Keratinocyte (primary cell): ENCODE results near the gene DIABLO.

ENCODE experiments used
- CTCF ChIP-seq, 3 experiments: IDR thresholded peaks in 1 of 3; conservative IDR thresholded peaks in 1 of 3; optimal IDR thresholded peaks in 1 of 3; 2 replicates in 2 of 3; 3 replicates in 1 of 3; pipeline versions ENCODE3 to v1.5.1; 2011; ENCODE audit warnings: low read length in 3 of 3, mild to moderate bottlenecking in 3 of 3, moderate library complexity in 2 of 3, control low read depth in 1 of 3, inconsistent platforms in 1 of 3; ENCODE audit not compliant: insufficient read depth in 2 of 3; ENCODE audit errors: extremely low read depth in 1 of 3
- EZH2 ChIP-seq: IDR thresholded peaks from one replicate; pipeline ENCODE4 v1.6.1; 2012; ENCODE audit warnings: inconsistent platforms, mild to moderate bottlenecking, low read length, moderate library complexity

GRCh38 chr12:122230798-122231197 is 4.9 kb upstream of the DIABLO start:
- TF ChIP-seq CTCF (optimal IDR thresholded peaks at IDR 0.05 in 1 of 3, IDR thresholded peaks at IDR 0.05 in 1 of 3, conservative IDR thresholded peaks at IDR 0.05 in 1 of 3; ENCODE audit: extremely low read depth in 1 of 3, insufficient read depth in 2 of 3, low read length in 3 of 3) (no peak), EZH2 (no peak)
